GM23338 (cell line): Measurements from ENCODE around the gene SNRPD3. TPM values are rescaled to one million over a fixed set of nuclear protein-coding genes. Genes with fewer than 3 reads are reported as not detected.
"Not testable (repeated sequence)": the region's sequence is repeated elsewhere in the genome, so short reads cannot be mapped to it uniquely, and the experiment has no call there.

Experiments
- ATAC-seq: fragments of 200-7000 bp; cut with Tn5 transposase; 3 replicates; pipeline ENCODE4 v1.9.1; 2020
- DNase-seq: peaks from one replicate; pipeline ENCODE4 v3.0.0-alpha.2; 2015; ENCODE audit warnings: low spot score
- H2AFZ ChIP-seq: fragments of 200-600 bp; sonication (generic); 2 replicates; pipeline ENCODE4 v1.8.0; 2016; ENCODE audit warnings: antibody characterized with exemption, mild to moderate bottlenecking, moderate library complexity
- H3F3A ChIP-seq: fragments of 200-600 bp; sonication (generic); replicated peaks from 2 replicates; pipeline ENCODE4 v1.8.0; 2017; ENCODE audit warnings: antibody characterized with exemption, mixed run types, low read depth
- H3K27ac ChIP-seq: fragments of 200-600 bp; sonication (generic); 2 replicates; pipeline ENCODE4 v1.6.1; 2016; ENCODE audit warnings: low read depth
- H3K27me3 ChIP-seq: fragments of 200-600 bp; sonication (generic); 2 replicates; pipeline ENCODE4 v1.8.0; 2016; ENCODE audit warnings: mild to moderate bottlenecking, mixed run types, moderate library complexity; ENCODE audit not compliant: insufficient read depth
- H3K36me3 ChIP-seq: fragments of 200-600 bp; sonication (generic); 2 replicates; pipeline ENCODE4 v1.8.0; 2016; ENCODE audit warnings: mild to moderate bottlenecking; ENCODE audit not compliant: insufficient read depth
- H3K4me1 ChIP-seq: fragments of 200-600 bp; sonication (generic); 2 replicates; pipeline ENCODE4 v1.8.0; 2016; ENCODE audit warnings: mild to moderate bottlenecking, moderate library complexity; ENCODE audit not compliant: insufficient read depth
- H3K4me2 ChIP-seq: fragments of 200-600 bp; sonication (generic); 2 replicates; pipeline ENCODE4 v1.7.1; 2017; ENCODE audit warnings: mixed run types
- H3K4me3 ChIP-seq: fragments of 200-600 bp; sonication (generic); 2 replicates; pipeline ENCODE4 v1.6.1; 2016; ENCODE audit warnings: mixed run types
- H3K79me2 ChIP-seq: fragments of 200-600 bp; sonication (generic); replicated peaks from 2 replicates; pipeline ENCODE4 v1.8.0; 2017; ENCODE audit warnings: mild to moderate bottlenecking; ENCODE audit not compliant: insufficient read depth
- H3K9me2 ChIP-seq: fragments of 200-600 bp; sonication (generic); 2 replicates; pipeline ENCODE4 v1.8.0; 2017; ENCODE audit not compliant: insufficient read depth
- H4K20me1 ChIP-seq: fragments of 200-600 bp; sonication (generic); replicated peaks from 2 replicates; pipeline ENCODE4 v1.8.0; 2017; ENCODE audit warnings: mild to moderate bottlenecking; ENCODE audit not compliant: insufficient read depth
- H3K27ac Mint-ChIP-seq: 2 replicates; pipeline ENCODE4 v1.8.0; 2020; ENCODE audit warnings: inconsistent platforms, mild to moderate bottlenecking, moderate library complexity, mixed read lengths
- H3K27me3 Mint-ChIP-seq: 3 replicates; pipeline ENCODE4 v1.8.0; 2022; ENCODE audit warnings: low read depth, mild to moderate bottlenecking, moderate library complexity, mixed read lengths, inconsistent platforms; ENCODE audit not compliant: insufficient read depth, poor library complexity
- H3K36me3 Mint-ChIP-seq: 3 replicates; pipeline ENCODE4 v1.8.0; 2021; ENCODE audit warnings: low read depth, mild to moderate bottlenecking, inconsistent platforms, moderate library complexity, mixed read lengths
- H3K4me1 Mint-ChIP-seq: 3 replicates; pipeline ENCODE4 v1.8.0; 2020; ENCODE audit warnings: mild to moderate bottlenecking, inconsistent platforms, mixed read lengths
- H3K4me3 Mint-ChIP-seq: 3 replicates; pipeline ENCODE4 v1.8.0; 2021; ENCODE audit warnings: moderate library complexity, mild to moderate bottlenecking, inconsistent platforms, mixed read lengths
- H3K9me3 Mint-ChIP-seq: 3 replicates; pipeline ENCODE4 v1.8.0; 2020; ENCODE audit warnings: moderate library complexity, mild to moderate bottlenecking, inconsistent platforms, mixed read lengths
- CREB1 ChIP-seq: fragments of 250-450 bp; sonication (Bioruptor Pico); IDR thresholded peaks from 2 replicates; pipeline ENCODE4 v1.5.0; 2020; ENCODE audit warnings: low read depth, mild to moderate bottlenecking, moderate library complexity
- EZH2phosphoT487 ChIP-seq: fragments of 200-600 bp; sonication (generic); IDR thresholded peaks from one replicate; pipeline ENCODE4 v1.8.1; 2018; ENCODE audit warnings: antibody characterized with exemption; ENCODE audit not compliant: unreplicated experiment
- JUNB ChIP-seq: IDR thresholded peaks from one replicate; pipeline ENCODE4 v1.6.1; 2016; ENCODE audit warnings: antibody characterized with exemption; ENCODE audit not compliant: unreplicated experiment
- NANOG ChIP-seq: IDR thresholded peaks from 2 replicates; pipeline ENCODE4 v1.6.1; 2016; ENCODE audit warnings: antibody characterized with exemption, borderline replicate concordance
- POLR2AphosphoS5 ChIP-seq: IDR thresholded peaks from 2 replicates; pipeline ENCODE4 v1.6.1; 2016; ENCODE audit warnings: antibody characterized with exemption, low read depth
- ZNF114 ChIP-seq: fragments of 250-450 bp; sonication (Bioruptor Pico); IDR thresholded peaks from 2 replicates; pipeline ENCODE4 v1.5.0; 2020; ENCODE audit warnings: mild to moderate bottlenecking, moderate library complexity
- ZNF331 ChIP-seq: fragments of 250-450 bp; sonication (Bioruptor Pico); IDR thresholded peaks from 2 replicates; pipeline ENCODE4 v1.5.0; 2020; ENCODE audit warnings: low read depth, mild to moderate bottlenecking, moderate library complexity
- polyA plus RNA-seq: library from polyadenylated mRNA; unstranded; fragments of >200 nt; fragmentation: Nextera tagmentation; extraction: Ambion mirVana; gene quantifications from 2 replicates; pipeline ENCODE4 v1.2.1, GENCODE V29; 2016
- total RNA-seq: library from RNA; depleted of rRNA; stranded (reverse); fragments of >200 nt; shearing (Covaris generic); gene quantifications from 2 replicates; pipeline ENCODE4 v1.2.3, GENCODE V29; 2014
- TF ChIP-seq, protein P1 (sequence below), 2 experiments: fragments of 200-600 bp in 1 of 2; sonication (generic) in 1 of 2; conservative IDR thresholded peaks; 2 replicates each; pipeline versions ENCODE4 v1.5.1 to v1.6.1; 2016 to 2017; ENCODE audit warnings: antibody characterized with exemption in 2 of 2, low read depth in 2 of 2, mild to moderate bottlenecking in 2 of 2, moderate library complexity in 1 of 2
- TF ChIP-seq, protein P2 (sequence below): fragments of 250-450 bp; sonication (Bioruptor Pico); IDR thresholded peaks from 2 replicates; pipeline ENCODE4 v1.5.0; 2020; ENCODE audit warnings: mild to moderate bottlenecking, moderate library complexity
- TF ChIP-seq, protein P3 (sequence below): IDR thresholded peaks from 2 replicates; pipeline ENCODE4 v1.6.1; 2016; ENCODE audit warnings: antibody characterized with exemption
- TF ChIP-seq, protein P4 (sequence below): IDR thresholded peaks from one replicate; pipeline ENCODE4 v1.6.1; 2018; ENCODE audit warnings: antibody characterized with exemption; ENCODE audit not compliant: unreplicated experiment

SNRPD3 gene
- total and polyA plus RNA-seq, 2 experiments from 2014 or later = 314 to 375 TPM

DNA sequence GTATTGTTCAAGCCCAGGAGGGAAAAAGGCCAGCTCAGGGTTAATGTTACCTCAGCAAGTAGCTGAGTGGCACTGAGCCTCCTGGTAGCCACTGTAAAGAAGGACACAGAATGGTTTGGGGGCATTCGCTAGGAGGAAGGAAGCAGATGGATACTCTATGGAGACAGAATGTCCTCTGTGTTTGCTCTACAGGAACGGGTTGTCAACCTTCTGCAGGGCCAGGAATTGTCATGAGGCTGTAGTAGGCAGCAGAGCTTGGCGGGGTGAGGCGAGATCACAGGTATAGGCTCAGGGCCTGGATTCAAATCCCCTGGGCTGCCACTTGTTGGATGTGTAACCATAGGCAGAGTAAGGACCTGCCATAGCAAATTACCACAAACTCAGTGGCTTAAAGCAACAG, 40.1 kb downstream of the SNRPD3 start:
- TF ChIP-seq POLR2AphosphoS5 = no peak
- no peak for TF ChIP-seq NANOG
- TF ChIP-seq, protein P1, sequence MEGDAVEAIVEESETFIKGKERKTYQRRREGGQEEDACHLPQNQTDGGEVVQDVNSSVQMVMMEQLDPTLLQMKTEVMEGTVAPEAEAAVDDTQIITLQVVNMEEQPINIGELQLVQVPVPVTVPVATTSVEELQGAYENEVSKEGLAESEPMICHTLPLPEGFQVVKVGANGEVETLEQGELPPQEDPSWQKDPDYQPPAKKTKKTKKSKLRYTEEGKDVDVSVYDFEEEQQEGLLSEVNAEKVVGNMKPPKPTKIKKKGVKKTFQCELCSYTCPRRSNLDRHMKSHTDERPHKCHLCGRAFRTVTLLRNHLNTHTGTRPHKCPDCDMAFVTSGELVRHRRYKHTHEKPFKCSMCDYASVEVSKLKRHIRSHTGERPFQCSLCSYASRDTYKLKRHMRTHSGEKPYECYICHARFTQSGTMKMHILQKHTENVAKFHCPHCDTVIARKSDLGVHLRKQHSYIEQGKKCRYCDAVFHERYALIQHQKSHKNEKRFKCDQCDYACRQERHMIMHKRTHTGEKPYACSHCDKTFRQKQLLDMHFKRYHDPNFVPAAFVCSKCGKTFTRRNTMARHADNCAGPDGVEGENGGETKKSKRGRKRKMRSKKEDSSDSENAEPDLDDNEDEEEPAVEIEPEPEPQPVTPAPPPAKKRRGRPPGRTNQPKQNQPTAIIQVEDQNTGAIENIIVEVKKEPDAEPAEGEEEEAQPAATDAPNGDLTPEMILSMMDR (conservative IDR thresholded peaks at IDR 0.05; ENCODE audit: low read depth in 2 of 2) = no peak
- no peak for TF ChIP-seq CREB1
- TF ChIP-seq, protein P2, sequence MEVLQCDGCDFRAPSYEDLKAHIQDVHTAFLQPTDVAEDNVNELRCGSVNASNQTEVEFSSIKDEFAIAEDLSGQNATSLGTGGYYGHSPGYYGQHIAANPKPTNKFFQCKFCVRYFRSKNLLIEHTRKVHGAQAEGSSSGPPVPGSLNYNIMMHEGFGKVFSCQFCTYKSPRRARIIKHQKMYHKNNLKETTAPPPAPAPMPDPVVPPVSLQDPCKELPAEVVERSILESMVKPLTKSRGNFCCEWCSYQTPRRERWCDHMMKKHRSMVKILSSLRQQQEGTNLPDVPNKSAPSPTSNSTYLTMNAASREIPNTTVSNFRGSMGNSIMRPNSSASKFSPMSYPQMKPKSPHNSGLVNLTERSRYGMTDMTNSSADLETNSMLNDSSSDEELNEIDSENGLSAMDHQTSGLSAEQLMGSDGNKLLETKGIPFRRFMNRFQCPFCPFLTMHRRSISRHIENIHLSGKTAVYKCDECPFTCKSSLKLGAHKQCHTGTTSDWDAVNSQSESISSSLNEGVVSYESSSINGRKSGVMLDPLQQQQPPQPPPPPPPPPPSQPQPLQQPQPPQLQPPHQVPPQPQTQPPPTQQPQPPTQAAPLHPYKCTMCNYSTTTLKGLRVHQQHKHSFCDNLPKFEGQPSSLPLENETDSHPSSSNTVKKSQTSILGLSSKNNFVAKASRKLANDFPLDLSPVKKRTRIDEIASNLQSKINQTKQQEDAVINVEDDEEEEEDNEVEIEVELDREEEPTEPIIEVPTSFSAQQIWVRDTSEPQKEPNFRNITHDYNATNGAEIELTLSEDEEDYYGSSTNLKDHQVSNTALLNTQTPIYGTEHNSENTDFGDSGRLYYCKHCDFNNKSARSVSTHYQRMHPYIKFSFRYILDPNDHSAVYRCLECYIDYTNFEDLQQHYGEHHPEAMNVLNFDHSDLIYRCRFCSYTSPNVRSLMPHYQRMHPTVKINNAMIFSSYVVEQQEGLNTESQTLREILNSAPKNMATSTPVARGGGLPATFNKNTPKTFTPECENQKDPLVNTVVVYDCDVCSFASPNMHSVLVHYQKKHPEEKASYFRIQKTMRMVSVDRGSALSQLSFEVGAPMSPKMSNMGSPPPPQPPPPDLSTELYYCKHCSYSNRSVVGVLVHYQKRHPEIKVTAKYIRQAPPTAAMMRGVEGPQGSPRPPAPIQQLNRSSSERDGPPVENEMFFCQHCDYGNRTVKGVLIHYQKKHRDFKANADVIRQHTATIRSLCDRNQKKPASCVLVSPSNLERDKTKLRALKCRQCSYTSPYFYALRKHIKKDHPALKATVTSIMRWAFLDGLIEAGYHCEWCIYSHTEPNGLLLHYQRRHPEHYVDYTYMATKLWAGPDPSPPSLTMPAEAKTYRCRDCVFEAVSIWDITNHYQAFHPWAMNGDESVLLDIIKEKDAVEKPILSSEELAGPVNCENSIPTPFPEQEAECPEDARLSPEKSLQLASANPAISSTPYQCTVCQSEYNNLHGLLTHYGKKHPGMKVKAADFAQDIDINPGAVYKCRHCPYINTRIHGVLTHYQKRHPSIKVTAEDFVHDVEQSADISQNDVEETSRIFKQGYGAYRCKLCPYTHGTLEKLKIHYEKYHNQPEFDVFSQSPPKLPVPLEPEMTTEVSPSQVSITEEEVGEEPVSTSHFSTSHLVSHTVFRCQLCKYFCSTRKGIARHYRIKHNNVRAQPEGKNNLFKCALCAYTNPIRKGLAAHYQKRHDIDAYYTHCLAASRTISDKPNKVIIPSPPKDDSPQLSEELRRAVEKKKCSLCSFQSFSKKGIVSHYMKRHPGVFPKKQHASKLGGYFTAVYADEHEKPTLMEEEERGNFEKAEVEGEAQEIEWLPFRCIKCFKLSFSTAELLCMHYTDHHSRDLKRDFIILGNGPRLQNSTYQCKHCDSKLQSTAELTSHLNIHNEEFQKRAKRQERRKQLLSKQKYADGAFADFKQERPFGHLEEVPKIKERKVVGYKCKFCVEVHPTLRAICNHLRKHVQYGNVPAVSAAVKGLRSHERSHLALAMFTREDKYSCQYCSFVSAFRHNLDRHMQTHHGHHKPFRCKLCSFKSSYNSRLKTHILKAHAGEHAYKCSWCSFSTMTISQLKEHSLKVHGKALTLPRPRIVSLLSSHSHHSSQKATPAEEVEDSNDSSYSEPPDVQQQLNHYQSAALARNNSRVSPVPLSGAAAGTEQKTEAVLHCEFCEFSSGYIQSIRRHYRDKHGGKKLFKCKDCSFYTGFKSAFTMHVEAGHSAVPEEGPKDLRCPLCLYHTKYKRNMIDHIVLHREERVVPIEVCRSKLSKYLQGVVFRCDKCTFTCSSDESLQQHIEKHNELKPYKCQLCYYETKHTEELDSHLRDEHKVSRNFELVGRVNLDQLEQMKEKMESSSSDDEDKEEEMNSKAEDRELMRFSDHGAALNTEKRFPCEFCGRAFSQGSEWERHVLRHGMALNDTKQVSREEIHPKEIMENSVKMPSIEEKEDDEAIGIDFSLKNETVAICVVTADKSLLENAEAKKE = no peak
- TF ChIP-seq ZNF331 (CRISPR knock-in tag) = no peak
- TF ChIP-seq, protein P3, sequence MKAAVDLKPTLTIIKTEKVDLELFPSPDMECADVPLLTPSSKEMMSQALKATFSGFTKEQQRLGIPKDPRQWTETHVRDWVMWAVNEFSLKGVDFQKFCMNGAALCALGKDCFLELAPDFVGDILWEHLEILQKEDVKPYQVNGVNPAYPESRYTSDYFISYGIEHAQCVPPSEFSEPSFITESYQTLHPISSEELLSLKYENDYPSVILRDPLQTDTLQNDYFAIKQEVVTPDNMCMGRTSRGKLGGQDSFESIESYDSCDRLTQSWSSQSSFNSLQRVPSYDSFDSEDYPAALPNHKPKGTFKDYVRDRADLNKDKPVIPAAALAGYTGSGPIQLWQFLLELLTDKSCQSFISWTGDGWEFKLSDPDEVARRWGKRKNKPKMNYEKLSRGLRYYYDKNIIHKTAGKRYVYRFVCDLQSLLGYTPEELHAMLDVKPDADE = no peak
- TF ChIP-seq JUNB = no peak
- TF ChIP-seq, protein P4, sequence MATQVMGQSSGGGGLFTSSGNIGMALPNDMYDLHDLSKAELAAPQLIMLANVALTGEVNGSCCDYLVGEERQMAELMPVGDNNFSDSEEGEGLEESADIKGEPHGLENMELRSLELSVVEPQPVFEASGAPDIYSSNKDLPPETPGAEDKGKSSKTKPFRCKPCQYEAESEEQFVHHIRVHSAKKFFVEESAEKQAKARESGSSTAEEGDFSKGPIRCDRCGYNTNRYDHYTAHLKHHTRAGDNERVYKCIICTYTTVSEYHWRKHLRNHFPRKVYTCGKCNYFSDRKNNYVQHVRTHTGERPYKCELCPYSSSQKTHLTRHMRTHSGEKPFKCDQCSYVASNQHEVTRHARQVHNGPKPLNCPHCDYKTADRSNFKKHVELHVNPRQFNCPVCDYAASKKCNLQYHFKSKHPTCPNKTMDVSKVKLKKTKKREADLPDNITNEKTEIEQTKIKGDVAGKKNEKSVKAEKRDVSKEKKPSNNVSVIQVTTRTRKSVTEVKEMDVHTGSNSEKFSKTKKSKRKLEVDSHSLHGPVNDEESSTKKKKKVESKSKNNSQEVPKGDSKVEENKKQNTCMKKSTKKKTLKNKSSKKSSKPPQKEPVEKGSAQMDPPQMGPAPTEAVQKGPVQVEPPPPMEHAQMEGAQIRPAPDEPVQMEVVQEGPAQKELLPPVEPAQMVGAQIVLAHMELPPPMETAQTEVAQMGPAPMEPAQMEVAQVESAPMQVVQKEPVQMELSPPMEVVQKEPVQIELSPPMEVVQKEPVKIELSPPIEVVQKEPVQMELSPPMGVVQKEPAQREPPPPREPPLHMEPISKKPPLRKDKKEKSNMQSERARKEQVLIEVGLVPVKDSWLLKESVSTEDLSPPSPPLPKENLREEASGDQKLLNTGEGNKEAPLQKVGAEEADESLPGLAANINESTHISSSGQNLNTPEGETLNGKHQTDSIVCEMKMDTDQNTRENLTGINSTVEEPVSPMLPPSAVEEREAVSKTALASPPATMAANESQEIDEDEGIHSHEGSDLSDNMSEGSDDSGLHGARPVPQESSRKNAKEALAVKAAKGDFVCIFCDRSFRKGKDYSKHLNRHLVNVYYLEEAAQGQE = no peak
- TF ChIP-seq EZH2phosphoT487 = no peak
- TF ChIP-seq ZNF114 (CRISPR knock-in tag) = no peak
- ATAC-seq = no peak
- H3K4me1 Mint-ChIP-seq = peaks cover 28% of the 10 kb centered on the region
- H3K4me2 ChIP-seq = no peak overlapping the region
- H3K36me3 ChIP-seq = no peaks in the 10 kb centered on the region
- H3K9me3 Mint-ChIP-seq = no peaks in the 10 kb centered on the region
- H3K9me2 ChIP-seq = no peaks in the 10 kb centered on the region
- H4K20me1 ChIP-seq = no peaks in the 10 kb centered on the region
- no peaks in the 10 kb centered on the region for H3K79me2 ChIP-seq
- peaks cover 7% of the 10 kb centered on the region; the same call in 1 of the 2 replicates for H3K4me1 ChIP-seq
- no peaks in the 10 kb centered on the region for H3F3A ChIP-seq
- peaks cover 15% of the 10 kb centered on the region for H3K27me3 Mint-ChIP-seq
- H3K27ac Mint-ChIP-seq = no peak overlapping the region
- H2AFZ ChIP-seq = no peak overlapping the region
- no peaks in the 10 kb centered on the region for H3K27me3 ChIP-seq
- DNase-seq = no peak
- no peak overlapping the region for H3K4me3 ChIP-seq
- H3K36me3 Mint-ChIP-seq = no peaks in the 10 kb centered on the region
- no peak overlapping the region for H3K27ac ChIP-seq
- H3K4me3 Mint-ChIP-seq = no peak overlapping the region

DNA sequence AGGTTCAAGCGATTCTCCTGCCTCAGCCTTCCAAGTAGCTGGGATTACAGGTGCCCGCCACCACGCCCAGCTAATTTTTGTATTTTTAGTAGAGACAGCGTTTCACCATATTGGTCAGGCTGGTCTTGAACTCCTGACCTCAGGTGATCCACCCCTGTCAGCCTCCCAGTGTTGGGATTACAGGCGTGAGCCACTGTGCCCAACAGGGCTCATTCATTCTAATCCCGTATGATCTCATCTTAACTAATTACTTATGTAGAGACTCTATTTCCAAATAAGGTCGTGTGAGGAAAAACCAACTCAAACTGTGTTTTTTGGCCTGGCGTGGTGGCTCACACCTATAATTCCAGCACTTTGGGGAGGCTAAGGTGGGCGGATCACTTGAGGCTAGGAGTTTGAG, 41.3 kb downstream of the SNRPD3 start:
- H3K4me2 ChIP-seq, H3K27me3 ChIP-seq, H4K20me1 ChIP-seq, H3K4me1 ChIP-seq, H2AFZ ChIP-seq, DNase-seq, H3K36me3 Mint-ChIP-seq, H3K27ac Mint-ChIP-seq, H3K4me3 Mint-ChIP-seq, H3K9me3 Mint-ChIP-seq, H3K36me3 ChIP-seq, H3F3A ChIP-seq, H3K9me2 ChIP-seq, H3K4me3 ChIP-seq, H3K27ac ChIP-seq, H3K79me2 ChIP-seq, ATAC-seq: not testable (repeated sequence)
- H3K27me3 Mint-ChIP-seq = peaks cover 14% of the 10 kb centered on the region
- H3K4me1 Mint-ChIP-seq = peaks cover 27% of the 10 kb centered on the region
